Endothelial cell of umbilical vein (primary cell): Measurements from ENCODE around the gene ADIPOR2. TPM values are rescaled to one million over a fixed set of nuclear protein-coding genes. Genes with fewer than 3 reads are reported as not detected.
A peak's percentile ranks its signal among the peaks of the same experiment; 100 is the strongest.

Experiments used
- BruUV-seq: library from RNA; stranded (reverse); fragments of 400-500 nt; replicated peaks from 2 replicates; lab custom pipeline; 2021; lab: Mats Ljungman, UMichigan
- CTCF ChIA-PET: fragments of 300-600, 350-600 bp; sonication (Branson Sonifier 250); formaldehyde crosslinking; loops from one replicate; lab custom pipeline; 2021; ENCODE audit warnings: antibody characterized with exemption, inconsistent platforms; lab: Charles Lee
- POLR2A ChIA-PET: fragments of 300-600, 350-600 bp; sonication (Branson Sonifier 250); formaldehyde crosslinking; loops from one replicate; lab custom pipeline; 2021; ENCODE audit warnings: antibody characterized with exemption, inconsistent platforms; lab: Charles Lee
- DNase-seq: peaks from one replicate; pipeline ENCODE4 v3.0.0-alpha.2; 2011; ENCODE audit warnings: low read depth, low spot score
- FAIRE-seq: peaks from 2 replicates; lab custom pipeline; 2011; peaks lifted over from hg19 to GRCh38; lab: Jason Lieb, UNC
- H2AFZ ChIP-seq: 2 replicates; pipeline ENCODE4 v1.6.0; 2012; ENCODE audit warnings: low read depth, low read length, control low read depth, inconsistent platforms
- H3K27ac ChIP-seq: 2 replicates; pipeline ENCODE4 v1.5.1; 2011; ENCODE audit warnings: low read depth, mild to moderate bottlenecking, control low read depth, low read length, moderate library complexity; ENCODE audit not compliant: insufficient read depth
- H3K27me3 ChIP-seq, 2 experiments: 2 replicates each; pipeline versions ENCODE4 v1.6.0 to v1.6.1; 2011; ENCODE audit warnings: low read length in 2 of 2, mixed read lengths in 1 of 2; ENCODE audit not compliant: control insufficient read depth in 2 of 2, insufficient read depth in 2 of 2
- H3K36me3 ChIP-seq, 2 experiments: 2 replicates in 1 of 2; 3 replicates in 1 of 2; pipeline ENCODE4 v1.5.1; 2011; ENCODE audit warnings: low read length in 2 of 2, mild to moderate bottlenecking in 1 of 2, moderate library complexity in 1 of 2; ENCODE audit not compliant: control insufficient read depth in 2 of 2, insufficient read depth in 2 of 2; ENCODE audit errors: extremely low read depth in 1 of 2
- H3K4me1 ChIP-seq: 3 replicates; pipeline ENCODE4 v1.5.1; 2011; ENCODE audit warnings: mild to moderate bottlenecking, low read length; ENCODE audit not compliant: control insufficient read depth, insufficient read depth; ENCODE audit errors: extremely low read depth
- H3K4me2 ChIP-seq: 2 replicates; pipeline ENCODE4 v1.6.1; 2011; ENCODE audit warnings: low read length, control low read depth, mixed read lengths; ENCODE audit not compliant: insufficient read depth
- H3K4me3 ChIP-seq, 3 experiments: fragments of 200-600 bp in 1 of 3; sonication (generic), shearing (Covaris generic) in 1 of 3; replicated peaks in 1 of 3; 2 replicates each; pipeline ENCODE4 v1.5.1; 2011 to 2016; ENCODE audit warnings: control low read depth in 3 of 3, low read length in 3 of 3, mild to moderate bottlenecking in 2 of 3, inconsistent platforms in 1 of 3, low read depth in 1 of 3, moderate library complexity in 1 of 3; ENCODE audit not compliant: insufficient read depth in 1 of 3
- H3K79me2 ChIP-seq: 2 replicates; pipeline ENCODE4 v1.6.0; 2012; ENCODE audit warnings: low read length, inconsistent platforms; ENCODE audit not compliant: control insufficient read depth, insufficient read depth
- H3K9ac ChIP-seq: replicated peaks from 2 replicates; pipeline ENCODE3; 2011; ENCODE audit warnings: low read length, control low read depth; ENCODE audit not compliant: insufficient read depth; ENCODE audit errors: extremely low read depth
- H3K9me1 ChIP-seq: replicated peaks from 3 replicates; pipeline ENCODE4 v1.6.0; 2011; ENCODE audit warnings: mild to moderate bottlenecking, low read length; ENCODE audit not compliant: control insufficient read depth, insufficient read depth; ENCODE audit errors: extremely low read depth
- H3K9me3 ChIP-seq: replicated peaks from 2 replicates; pipeline ENCODE4 v1.5.1; 2012; ENCODE audit warnings: low read length, inconsistent platforms; ENCODE audit not compliant: control insufficient read depth, insufficient read depth
- H4K20me1 ChIP-seq: replicated peaks from 2 replicates; pipeline ENCODE3; 2011; ENCODE audit warnings: mild to moderate bottlenecking, low read length; ENCODE audit not compliant: control insufficient read depth, insufficient read depth; ENCODE audit errors: extremely low read depth
- CTCF ChIP-seq, 2 donors: IDR thresholded peaks; 1 replicate in 1 of 2; 2 replicates in 1 of 2; pipeline ENCODE4 v1.5.1; 2011; ENCODE audit warnings: low read length in 2 of 2, mild to moderate bottlenecking in 2 of 2, moderate library complexity in 2 of 2, control low read depth in 1 of 2, inconsistent platforms in 1 of 2, low read depth in 1 of 2; ENCODE audit not compliant: insufficient read depth in 1 of 2; ENCODE audit errors: extremely low read depth in 1 of 2
- EZH2 ChIP-seq: IDR thresholded peaks from 2 replicates; pipeline ENCODE4 v1.6.1; 2012; ENCODE audit warnings: borderline replicate concordance, low read depth, mild to moderate bottlenecking, moderate library complexity, low read length, inconsistent platforms; ENCODE audit not compliant: severe bottlenecking
- FOS ChIP-seq: IDR thresholded peaks from 2 replicates; pipeline ENCODE4 v1.6.1; 2011; ENCODE audit warnings: mild to moderate bottlenecking, low read length, moderate library complexity, borderline replicate concordance; ENCODE audit not compliant: insufficient read depth
- GATA2 ChIP-seq: IDR thresholded peaks from 2 replicates; pipeline ENCODE4 v1.7.0; 2011; ENCODE audit warnings: low read depth, mild to moderate bottlenecking, moderate library complexity, mixed read lengths, low read length; ENCODE audit not compliant: insufficient read length, insufficient read depth
- JUN ChIP-seq: IDR thresholded peaks from 2 replicates; pipeline ENCODE4 v1.6.1; 2011; ENCODE audit warnings: borderline replicate concordance, low read depth; ENCODE audit not compliant: insufficient read length, insufficient read depth
- MAX ChIP-seq: IDR thresholded peaks from 2 replicates; pipeline ENCODE4 v1.6.1; 2011; ENCODE audit not compliant: insufficient read depth, insufficient read length
- MYC ChIP-seq: IDR thresholded peaks from one replicate; pipeline ENCODE4 v1.6.1; 2011; ENCODE audit warnings: mild to moderate bottlenecking, low read depth, low read length
- POLR2A ChIP-seq: IDR thresholded peaks from 2 replicates; pipeline ENCODE4 v1.6.1; 2012; ENCODE audit warnings: low read depth, mild to moderate bottlenecking, control low read depth, low read length
- POLR2AphosphoS5 ChIP-seq: IDR thresholded peaks from 2 replicates; pipeline ENCODE4 v1.6.1; 2012; ENCODE audit warnings: low read depth, mild to moderate bottlenecking, control low read depth, low read length, moderate library complexity; ENCODE audit not compliant: insufficient read depth
- dilution Hi-C: fragments of 300-500 bp; cut with MboI; formaldehyde crosslinking; loops from one replicate; pipeline ENCODE4 v1.15.0; 2019; ENCODE audit warnings: low sequenced_read_pairs; ENCODE audit not compliant: extremely low pct_ligation_motif_present
- intact Hi-C: fragments of 100-400 bp; cut with micrococcal nuclease; formaldehyde crosslinking; loops from one replicate; pipeline ENCODE4 v1.10.0; 2022
- polyA plus RNA-seq, 4 experiments: library from polyadenylated mRNA; depleted of rRNA in 3 of 4; stranded (reverse) in 3 of 4; unstranded in 1 of 4; fragments of >200 nt; gene quantifications; 2 replicates each; pipeline versions ENCODE4 v1.2.1 to v1.2.3, GENCODE V29; 2011 to 2012; ENCODE audit warnings: missing spikeins in 1 of 4
- total RNA-seq: library from RNA; stranded (reverse); gene quantifications from 2 replicates; pipeline ENCODE4 v1.2.3, GENCODE V29; 2021

ADIPOR2 gene
- total and polyA plus RNA-seq, 2 donors (not counting 3 experiments of a cell fraction or from before 2014, with no cell fraction given), result 22.5 to 57.3 TPM

- no TSS peak for BruUV-seq
- dilution Hi-C loops (no loop called here), intact Hi-C loops (no loop called here)
- peak overlapping the region; percentile 8 for H2AFZ ChIP-seq
- DNase-seq (peak; percentile 76), FAIRE-seq (peak; percentile 80)
- ChIA-PET CTCF (no interaction called here), POLR2A (no interaction called here)
- H3K79me2 ChIP-seq, result no peaks in the 10 kb centered on the region
- TF ChIP-seq CTCF (IDR thresholded peaks at IDR 0.05; ENCODE audit: extremely low read depth in 1 of 2, insufficient read depth in 1 of 2, low read depth in 1 of 2, low read length in 2 of 2) (no peak), FOS (no peak), POLR2A (no peak), MYC (no peak), POLR2AphosphoS5 (no peak), GATA2 (no peak), MAX (no peak), EZH2 (no peak), JUN (no peak)
- peaks cover 8% of the 10 kb centered on the region for H3K4me1 ChIP-seq
- no peaks in the 10 kb centered on the region for H3K9me3 ChIP-seq
- no peaks in the 10 kb centered on the region for H3K27me3 ChIP-seq
- peak overlapping the region; percentile 48 for H3K4me2 ChIP-seq
- no peak overlapping the region for H3K27ac ChIP-seq
- H3K9ac ChIP-seq, result no peak overlapping the region
- H3K4me3 ChIP-seq, result no peak overlapping the region
- no peaks in the 10 kb centered on the region for H4K20me1 ChIP-seq
- H3K36me3 ChIP-seq, result no peaks in the 10 kb centered on the region
- no peaks in the 10 kb centered on the region for H3K9me1 ChIP-seq
Observed at GRCh38 chr12:1668833-1669543, 21.9 kb upstream of the ADIPOR2 start.
